MM.1S (cell line): ENCODE measurements around the gene PPIP5K1.

Experiments used
- CTCF ChIP-seq: fragments of 300-600 bp; sonication (generic); IDR thresholded peaks from 2 replicates; pipeline ENCODE4 v1.5.1; 2016; ENCODE audit warnings: antibody characterized with exemption, low read length, mixed read lengths
- EZH2 ChIP-seq: fragments of 300-600 bp; sonication (generic); optimal IDR thresholded peaks from 2 replicates; pipeline ENCODE3; 2017; ENCODE audit warnings: low read depth, mild to moderate bottlenecking, antibody characterized with exemption, low read length, mixed read lengths

- no peak for TF ChIP-seq CTCF
- TF ChIP-seq EZH2 = no peak
Measured at GRCh38 chr15:43547539-43547938, 42.5 kb downstream of the PPIP5K1 start.
